ENCODE results near the gene CLEC19A. TPM values are rescaled to one million over a fixed set of nuclear protein-coding genes. Genes with fewer than 3 reads are reported as not detected.

The CLEC19A gene
- total RNA-seq, 2 experiments from 2014 or later: not detected

DNA sequence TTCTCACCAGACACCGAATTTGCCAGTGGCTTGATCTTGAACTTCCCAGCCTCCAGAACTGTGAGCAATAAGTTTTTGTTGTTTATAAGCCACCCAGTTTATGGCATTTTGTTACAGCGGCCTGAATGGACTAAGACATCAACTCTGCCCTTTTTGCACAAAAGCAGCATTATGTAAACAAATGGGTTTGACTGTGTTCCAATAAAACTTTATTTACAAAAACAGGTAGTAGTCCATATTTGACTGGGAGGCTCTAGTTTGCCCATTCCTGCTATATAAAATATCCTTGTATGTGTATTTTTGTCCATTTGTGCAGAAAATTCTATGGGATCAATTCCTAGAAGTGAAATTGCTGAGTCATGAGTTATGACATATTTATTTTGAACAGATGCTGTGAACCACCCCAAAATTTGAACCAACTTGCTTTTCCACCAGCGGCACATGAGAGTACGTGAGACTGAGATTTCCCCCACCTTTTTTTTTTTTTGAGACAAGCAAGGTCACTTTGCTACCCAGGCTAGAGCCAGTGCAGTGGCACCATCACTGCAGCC is 21.3 kb upstream of the CLEC19A start:
- no peaks in the 10 kb centered on the region for H3K36me3 ChIP-seq (ENCODE audit: insufficient read depth, low read length)
- peaks cover 4% of the 10 kb centered on the region for H3K9me3 Mint-ChIP-seq
- H3K27me3 Mint-ChIP-seq: no peaks in the 10 kb centered on the region
- no peak overlapping the region for H3K27ac Mint-ChIP-seq
- intact Hi-C loops (cut with DNase I, micrococcal nuclease): no loop called here
- DNase-seq (no peak), ATAC-seq (ENCODE audit: poor library complexity) (no peak)
- H3K4me3 Mint-ChIP-seq: no peak overlapping the region
- no peaks in the 10 kb centered on the region for H3K36me3 Mint-ChIP-seq (ENCODE audit: low read depth)
- ChIA-PET POLR2A (no interaction called here), CTCF (no interaction called here)
- peaks cover 0 to 4% of the 10 kb centered on the region in 2 experiments for H3K9me3 ChIP-seq (ENCODE audit: control insufficient read depth in 1 of 2, insufficient read depth in 1 of 2, low read length in 2 of 2)
- H3K4me1 ChIP-seq (ENCODE audit: insufficient read depth, low read length): no peaks in the 10 kb centered on the region
- TF ChIP-seq, protein P1, sequence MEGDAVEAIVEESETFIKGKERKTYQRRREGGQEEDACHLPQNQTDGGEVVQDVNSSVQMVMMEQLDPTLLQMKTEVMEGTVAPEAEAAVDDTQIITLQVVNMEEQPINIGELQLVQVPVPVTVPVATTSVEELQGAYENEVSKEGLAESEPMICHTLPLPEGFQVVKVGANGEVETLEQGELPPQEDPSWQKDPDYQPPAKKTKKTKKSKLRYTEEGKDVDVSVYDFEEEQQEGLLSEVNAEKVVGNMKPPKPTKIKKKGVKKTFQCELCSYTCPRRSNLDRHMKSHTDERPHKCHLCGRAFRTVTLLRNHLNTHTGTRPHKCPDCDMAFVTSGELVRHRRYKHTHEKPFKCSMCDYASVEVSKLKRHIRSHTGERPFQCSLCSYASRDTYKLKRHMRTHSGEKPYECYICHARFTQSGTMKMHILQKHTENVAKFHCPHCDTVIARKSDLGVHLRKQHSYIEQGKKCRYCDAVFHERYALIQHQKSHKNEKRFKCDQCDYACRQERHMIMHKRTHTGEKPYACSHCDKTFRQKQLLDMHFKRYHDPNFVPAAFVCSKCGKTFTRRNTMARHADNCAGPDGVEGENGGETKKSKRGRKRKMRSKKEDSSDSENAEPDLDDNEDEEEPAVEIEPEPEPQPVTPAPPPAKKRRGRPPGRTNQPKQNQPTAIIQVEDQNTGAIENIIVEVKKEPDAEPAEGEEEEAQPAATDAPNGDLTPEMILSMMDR (IDR thresholded peaks at IDR 0.05): no peak
- H3K27me3 ChIP-seq (ENCODE audit: control insufficient read depth in 1 of 2, insufficient read depth in 2 of 2, low read length in 2 of 2): no peaks in the 10 kb centered on the region
- no peak overlapping the region for H3K27ac ChIP-seq (ENCODE audit: low read depth in 1 of 2, low read length in 2 of 2)
- H3K4me3 ChIP-seq (ENCODE audit: low read length): no peak overlapping the region
- no peaks in the 10 kb centered on the region for H3K4me1 Mint-ChIP-seq (ENCODE audit: low read depth)

DNA sequence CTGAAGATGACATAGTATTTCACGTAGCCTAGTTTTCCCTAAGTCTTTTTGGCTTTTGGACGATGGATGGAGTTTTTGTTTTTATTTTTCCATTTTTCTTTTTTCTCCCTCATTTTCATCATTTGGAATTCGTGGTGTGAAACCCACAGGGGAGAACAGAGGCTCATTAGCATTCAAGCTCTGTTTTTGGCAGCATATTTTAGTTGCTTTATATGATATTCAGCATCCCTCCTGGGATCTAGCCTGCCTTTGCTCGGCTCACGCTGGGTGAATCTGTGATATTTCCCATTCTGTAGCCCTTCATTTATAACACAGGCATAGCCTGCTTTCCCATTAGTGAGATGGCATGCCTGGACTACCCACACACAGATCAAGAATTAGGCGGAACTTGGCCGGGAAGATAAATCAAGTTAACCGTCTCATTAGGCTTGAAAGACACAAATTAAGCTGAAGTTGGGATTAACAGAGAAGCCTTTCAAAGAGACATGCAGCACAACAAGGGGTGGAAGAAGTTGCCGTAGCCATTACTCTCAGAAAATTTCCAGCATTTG is 20.1 kb upstream of the CLEC19A start:
- H3K27me3 ChIP-seq (ENCODE audit: control insufficient read depth in 1 of 2, insufficient read depth in 2 of 2, low read length in 2 of 2): no peaks in the 10 kb centered on the region
- intact Hi-C loops (cut with DNase I, micrococcal nuclease): no loop called here
- Mint-ChIP-seq H3K4me3 (no peak overlapping the region), H3K27ac (no peak overlapping the region), H3K9me3 (peaks cover 4% of the 10 kb centered on the region), H3K4me1 (ENCODE audit: low read depth) (no peaks in the 10 kb centered on the region), H3K27me3 (no peaks in the 10 kb centered on the region), H3K36me3 (ENCODE audit: low read depth) (no peaks in the 10 kb centered on the region)
- ChIA-PET CTCF (no interaction called here), POLR2A (no interaction called here)
- no peak overlapping the region for H3K27ac ChIP-seq (ENCODE audit: low read depth in 1 of 2, low read length in 2 of 2)
- no peak for ATAC-seq (ENCODE audit: poor library complexity)
- H3K36me3 ChIP-seq (ENCODE audit: insufficient read depth, low read length): no peaks in the 10 kb centered on the region
- DNase-seq: no peak
- no peaks in the 10 kb centered on the region for H3K4me1 ChIP-seq (ENCODE audit: insufficient read depth, low read length)
- H3K9me3 ChIP-seq (ENCODE audit: control insufficient read depth in 1 of 2, insufficient read depth in 1 of 2, low read length in 2 of 2): peaks cover 0 to 4% of the 10 kb centered on the region in 2 experiments
- H3K4me3 ChIP-seq (ENCODE audit: low read length): no peak overlapping the region
- TF ChIP-seq, protein P1 (IDR thresholded peaks at IDR 0.05): no peak

DNA sequence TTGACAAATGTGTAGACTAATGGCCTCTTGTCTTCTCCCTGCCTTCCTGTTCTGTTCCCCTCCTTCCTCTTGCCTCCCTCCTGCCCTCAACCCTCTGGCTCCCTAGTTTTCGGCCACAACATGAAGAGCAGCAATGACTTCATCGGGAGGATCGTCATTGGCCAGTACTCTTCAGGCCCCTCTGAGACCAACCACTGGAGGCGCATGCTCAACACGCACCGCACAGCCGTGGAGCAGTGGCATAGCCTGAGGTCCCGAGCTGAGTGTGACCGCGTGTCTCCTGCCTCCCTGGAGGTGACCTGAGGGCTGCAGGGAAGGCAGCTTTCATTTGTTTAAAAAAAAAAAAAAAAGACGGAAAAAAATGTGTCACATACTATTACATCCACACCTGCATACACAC is 18.8 kb upstream of the CLEC19A start:
- H3K4me3 Mint-ChIP-seq: no peak overlapping the region
- ATAC-seq (ENCODE audit: poor library complexity) (no peak), DNase-seq (no peak)
- Histone ChIP-seq H3K27me3 (ENCODE audit: control insufficient read depth in 1 of 2, insufficient read depth in 2 of 2, low read length in 2 of 2) (no peaks in the 10 kb centered on the region), H3K4me1 (ENCODE audit: insufficient read depth, low read length) (no peaks in the 10 kb centered on the region), H3K27ac (ENCODE audit: low read depth in 1 of 2, low read length in 2 of 2) (no peak overlapping the region), H3K9me3 (ENCODE audit: control insufficient read depth in 1 of 2, insufficient read depth in 1 of 2, low read length in 2 of 2) (peaks cover 0 to 4% of the 10 kb centered on the region in 2 experiments), H3K4me3 (ENCODE audit: low read length) (no peak overlapping the region), H3K36me3 (ENCODE audit: insufficient read depth, low read length) (no peaks in the 10 kb centered on the region)
- H3K27ac Mint-ChIP-seq: no peak overlapping the region
- peaks cover 4% of the 10 kb centered on the region for H3K9me3 Mint-ChIP-seq
- H3K4me1 Mint-ChIP-seq (ENCODE audit: low read depth): no peaks in the 10 kb centered on the region
- intact Hi-C loops (cut with DNase I, micrococcal nuclease): no loop called here
- CTCF ChIA-PET: no interaction called here
- POLR2A ChIA-PET: no interaction called here
- no peaks in the 10 kb centered on the region for H3K27me3 Mint-ChIP-seq
- TF ChIP-seq, protein P1 (IDR thresholded peaks at IDR 0.05): no peak
- H3K36me3 Mint-ChIP-seq (ENCODE audit: low read depth): no peaks in the 10 kb centered on the region
